Gastrocnemius medialis (tissue), 4 donors: ENCODE data around the gene ANKH. TPM values are rescaled to one million over a fixed set of nuclear protein-coding genes. Genes with fewer than 3 reads are reported as not detected.

ENCODE experiments used
- ATAC-seq, 2 donors: fragments of 150-250 bp; one replicate each; pipeline ENCODE4 v1.9.1; 2016
- DNase-seq, 2 donors: peaks; one replicate each; pipeline ENCODE4 v3.0.0-alpha.2; 2019
- H3K27ac ChIP-seq, 4 donors: fragments of 200-600 bp; sonication (generic); 1 replicate in 1 of 4; 2 replicates in 3 of 4; pipeline ENCODE4 v1.5.1; 2016 to 2018; ENCODE audit warnings: mild to moderate bottlenecking in 2 of 4, moderate library complexity in 1 of 4
- H3K27me3 ChIP-seq, 3 donors: fragments of 200-600 bp; sonication (generic) in 2 of 3; 1 replicate in 1 of 3; 2 replicates in 2 of 3; pipeline versions ENCODE4 v1.5.1 to v1.6.0; 2016 to 2019; ENCODE audit warnings: mild to moderate bottlenecking in 1 of 3, moderate library complexity in 1 of 3
- H3K36me3 ChIP-seq, 2 donors: fragments of 200-600 bp; sonication (generic) in 1 of 2; one replicate each; pipeline ENCODE4 v1.5.1; 2017 to 2018
- H3K4me1 ChIP-seq, 2 donors: fragments of 200-600 bp; sonication (generic) in 1 of 2; one replicate each; pipeline ENCODE4 v1.5.1; 2016 to 2017; ENCODE audit warnings: mild to moderate bottlenecking in 2 of 2
- H3K4me3 ChIP-seq, 4 donors: fragments of 200-600 bp; sonication (generic) in 3 of 4; 1 replicate in 1 of 4; 2 replicates in 3 of 4; pipeline ENCODE4 v1.5.1; 2016 to 2019; ENCODE audit warnings: mild to moderate bottlenecking in 2 of 4
- H3K9me3 ChIP-seq, 3 donors: fragments of 200-600 bp; sonication (generic) in 2 of 3; 1 replicate in 1 of 3; 2 replicates in 2 of 3; pipeline ENCODE4 v1.5.1; 2016 to 2019
- CTCF ChIP-seq, 5 experiments: fragments of 450-650 bp in 3 of 5; fragments of 200-600 bp in 2 of 5; sonication (generic) in 2 of 5; IDR thresholded peaks in 4 of 5; conservative IDR thresholded peaks in 1 of 5; 1 replicate in 4 of 5; 2 replicates in 1 of 5; pipeline ENCODE4 v1.5.1; 2016 to 2019; ENCODE audit warnings: antibody characterized with exemption in 5 of 5, mild to moderate bottlenecking in 3 of 5, moderate library complexity in 3 of 5
- POLR2A ChIP-seq, 2 donors: fragments of 450-650 bp; IDR thresholded peaks; one replicate each; pipeline ENCODE4 v1.6.1; 2017; ENCODE audit warnings: antibody characterized with exemption in 2 of 2, mild to moderate bottlenecking in 2 of 2, moderate library complexity in 2 of 2
- in situ Hi-C, 4 donors: fragments of 200-750 bp; cut with MboI; loops; one replicate each; pipeline versions ENCODE4 v1.15.0 to v1.8.0; 2017; ENCODE audit warnings: low sequenced_read_pairs in 4 of 4
- intact Hi-C: fragments of 100-400 bp; cut with DNase I; formaldehyde crosslinking; loops from one replicate; pipeline ENCODE4 v1.15.1; 2023; ENCODE audit warnings: low total_unique reads
- total RNA-seq, 4 donors: library from RNA; depleted of rRNA; stranded (reverse); fragments of >200 nt; gene quantifications; one replicate each; pipeline versions ENCODE4 v1.1.0 to v1.2.3, GENCODE V29; 2016

Gene ANKH
- total RNA-seq, 4 donors from 2014 or later, result 33.5 to 52.1 (median 36.0) TPM

- H3K36me3 ChIP-seq, result no peaks in the 10 kb centered on the region
- in situ Hi-C loops, result loop anchor here in 1 of 4 donors (25.0 kb wide), 1 partner anchor 558 kb away; no protein-coding TSS in a partner anchor
- DNase-seq (no peak), ATAC-seq (no peak)
- H3K27me3 ChIP-seq, result no peaks in the 10 kb centered on the region
- no peak overlapping the region for H3K27ac ChIP-seq
- H3K4me3 ChIP-seq, result no peak overlapping the region
- intact Hi-C loops, result loop anchor here (10.0 kb wide), 1 partner anchor 525 kb away; the partner anchor contains the start of gene TRIO
- no peak for TF ChIP-seq CTCF (IDR thresholded peaks at IDR 0.05 in 4 of 5, conservative IDR thresholded peaks at IDR 0.05 in 1 of 5)
- H3K4me1 ChIP-seq, result peaks cover 29 to 32% of the 10 kb centered on the region in 2 donors
- H3K9me3 ChIP-seq, result no peaks in the 10 kb centered on the region
Measured at GRCh38 chr5:14669975-14670374, 201.6 kb downstream of the ANKH start.

- Histone ChIP-seq H3K4me1 (peaks cover 29 to 32% of the 10 kb centered on the region in 2 donors), H3K27me3 (no peaks in the 10 kb centered on the region), H3K27ac (no peak overlapping the region), H3K36me3 (no peaks in the 10 kb centered on the region), H3K4me3 (no peak overlapping the region), H3K9me3 (no peaks in the 10 kb centered on the region)
- in situ Hi-C loops, result loop anchor here in 1 of 4 donors (25.0 kb wide), 1 partner anchor 557 kb away; no protein-coding TSS in a partner anchor
- ATAC-seq (no peak), DNase-seq (no peak)
- intact Hi-C loops, result loop anchor here (10.0 kb wide), 1 partner anchor 525 kb away; the partner anchor contains the start of gene TRIO
- no peak for TF ChIP-seq CTCF (IDR thresholded peaks at IDR 0.05 in 4 of 5, conservative IDR thresholded peaks at IDR 0.05 in 1 of 5)
- TF ChIP-seq POLR2A (IDR thresholded peaks at IDR 0.05), result no peak
Measured at GRCh38 chr5:14669415-14669814, 202.2 kb downstream of the ANKH start.

- no peak overlapping the region for H3K27ac ChIP-seq
- H3K4me3 ChIP-seq, result no peak overlapping the region
- in situ Hi-C loops, result loop anchor here in 1 of 4 donors (25.0 kb wide), 1 partner anchor 556 kb away; no protein-coding TSS in a partner anchor
- no peak for ATAC-seq
- H3K9me3 ChIP-seq, result no peaks in the 10 kb centered on the region
- no peak for DNase-seq
- no peaks in the 10 kb centered on the region for H3K27me3 ChIP-seq
- TF ChIP-seq POLR2A (IDR thresholded peaks at IDR 0.05), result no peak
- no peak for TF ChIP-seq CTCF (IDR thresholded peaks at IDR 0.05 in 4 of 5, conservative IDR thresholded peaks at IDR 0.05 in 1 of 5)
- peaks cover 36 to 38% of the 10 kb centered on the region in 2 donors for H3K4me1 ChIP-seq
- intact Hi-C loops, result loop anchor here (10.0 kb wide), 1 partner anchor 523 kb away; the partner anchor contains the start of gene TRIO
- H3K36me3 ChIP-seq, result no peaks in the 10 kb centered on the region
Measured at GRCh38 chr5:14668181-14668591, 203.4 kb downstream of the ANKH start.

GRCh38 chr5:14667770-14668169 is 203.8 kb downstream of the ANKH start:
- H3K27ac ChIP-seq, result no peak overlapping the region
- no peak for ATAC-seq
- in situ Hi-C loops, result loop anchor here in 1 of 4 donors (25.0 kb wide), 1 partner anchor 555 kb away; no protein-coding TSS in a partner anchor

More at GRCh38 chr5:14667770-14668169, 203.8 kb downstream of the ANKH start:
- TF ChIP-seq POLR2A (IDR thresholded peaks at IDR 0.05) (no peak), CTCF (IDR thresholded peaks at IDR 0.05 in 4 of 5, conservative IDR thresholded peaks at IDR 0.05 in 1 of 5) (no peak)
- no peaks in the 10 kb centered on the region for H3K27me3 ChIP-seq
- no peaks in the 10 kb centered on the region for H3K36me3 ChIP-seq
- H3K4me1 ChIP-seq, result peaks cover 38 to 40% of the 10 kb centered on the region in 2 donors
- intact Hi-C loops, result loop anchor here (10.0 kb wide), 1 partner anchor 523 kb away; the partner anchor contains the start of gene TRIO
- no peaks in the 10 kb centered on the region for H3K9me3 ChIP-seq
- no peak overlapping the region for H3K4me3 ChIP-seq
- DNase-seq, result no peak
